GM19328 (cell line): ENCODE measurements around the gene TNNC1.

ENCODE experiments used
- ATAC-seq: cut with Tn5 transposase; IDR thresholded peaks from one replicate; pipeline ENCODE4 v1.9.1; 2021; ENCODE audit warnings: mild to moderate bottlenecking, moderate library complexity; ENCODE audit not compliant: unreplicated experiment

Gene TNNC1

GRCh38 chr3:52432691-52433141 lies 21.1 kb downstream of the TNNC1 start:
- ATAC-seq, result no peak

GRCh38 chr3:52432225-52432624 lies 21.6 kb downstream of the TNNC1 start:
- ATAC-seq, result no peak

DNA sequence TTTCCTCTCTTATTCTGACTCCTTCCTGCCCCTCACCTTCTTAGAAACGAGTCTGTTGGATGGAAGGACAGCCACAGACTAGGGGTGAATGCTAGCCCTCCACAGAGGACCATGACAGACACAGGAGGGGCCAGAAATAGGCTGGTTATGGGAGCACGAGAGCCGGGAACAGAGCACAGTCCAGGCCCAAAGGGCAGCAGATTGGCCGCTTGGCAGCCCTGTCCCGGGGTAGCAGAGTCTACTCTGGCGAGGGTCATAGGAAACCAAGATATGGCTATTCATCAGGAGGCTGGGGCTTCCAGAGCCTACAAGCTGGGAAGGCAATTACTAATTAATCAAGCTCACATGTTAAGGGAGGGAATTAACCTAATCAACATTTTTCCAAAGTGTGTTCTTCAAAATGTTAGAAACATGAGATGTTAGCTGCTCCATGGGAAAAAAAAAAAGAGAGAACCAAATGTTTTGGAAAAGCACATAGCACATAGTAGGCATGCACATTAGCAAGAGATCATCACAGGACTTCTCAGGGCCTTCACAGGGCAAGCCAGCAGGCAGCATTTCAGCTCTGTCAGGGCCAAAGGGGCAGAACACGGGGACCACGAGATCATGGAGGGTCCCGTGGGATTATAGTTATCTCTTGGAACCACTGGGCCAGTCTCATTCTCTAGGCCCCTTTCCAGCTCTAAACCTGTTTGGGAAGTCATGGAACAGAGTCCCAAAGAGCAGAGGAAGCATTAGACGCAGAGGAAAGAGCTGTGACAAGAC lies 22.2 kb downstream of the TNNC1 start:
- no peak for ATAC-seq

GRCh38 chr3:52430416-52430810 lies 23.4 kb downstream of the TNNC1 start:
- ATAC-seq, result no peak

DNA sequence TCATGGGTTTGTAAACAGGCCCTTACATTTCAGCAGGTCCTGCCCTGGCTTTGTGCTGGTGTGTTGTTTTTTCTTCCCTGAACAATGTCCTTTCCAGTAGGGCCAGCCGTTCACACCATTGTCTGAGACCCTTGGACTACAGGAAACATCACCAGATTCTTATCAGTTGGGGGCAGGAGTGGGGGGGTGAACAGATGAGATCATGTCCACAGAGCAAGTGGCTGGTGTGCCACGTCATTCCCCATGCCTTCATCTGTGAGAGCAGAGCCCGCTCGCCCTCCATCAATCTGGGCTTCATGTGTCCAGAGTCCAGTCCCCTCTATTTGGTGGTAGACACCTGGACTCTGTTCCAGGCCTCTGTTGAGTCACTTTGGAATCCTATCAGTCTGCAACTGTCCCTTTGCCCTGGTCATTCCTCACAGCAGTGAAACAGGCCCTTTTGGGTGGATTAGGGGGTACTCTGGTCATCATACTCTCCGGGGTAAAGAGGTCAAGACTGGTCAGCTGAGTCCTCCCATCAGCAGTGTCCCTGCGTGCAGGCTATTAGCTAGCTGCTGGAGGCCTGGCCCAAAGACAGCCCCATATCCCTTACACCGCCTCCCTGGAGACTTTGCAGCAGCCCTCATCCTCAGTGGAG lies 23.9 kb downstream of the TNNC1 start:
- no peak for ATAC-seq

DNA sequence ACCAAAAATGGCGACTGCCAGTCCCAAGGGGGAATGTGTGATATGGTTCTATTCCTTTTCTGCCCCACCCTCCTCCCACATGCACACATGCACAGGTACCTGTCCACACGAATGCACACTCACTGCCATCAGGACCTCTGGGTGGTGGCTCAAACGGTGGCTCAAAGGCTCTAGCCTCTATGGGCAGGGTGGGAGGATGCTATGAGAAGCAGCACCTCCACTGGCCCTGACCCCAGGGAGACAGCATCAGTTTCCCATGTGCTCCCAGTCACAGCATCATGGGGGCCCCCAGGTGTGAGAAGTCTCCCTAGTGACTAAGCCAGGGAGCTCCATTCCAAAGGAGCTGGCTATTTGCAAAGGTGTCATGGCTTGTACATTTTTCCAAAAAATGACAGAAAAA lies 24.8 kb downstream of the TNNC1 start:
- no peak for ATAC-seq

DNA sequence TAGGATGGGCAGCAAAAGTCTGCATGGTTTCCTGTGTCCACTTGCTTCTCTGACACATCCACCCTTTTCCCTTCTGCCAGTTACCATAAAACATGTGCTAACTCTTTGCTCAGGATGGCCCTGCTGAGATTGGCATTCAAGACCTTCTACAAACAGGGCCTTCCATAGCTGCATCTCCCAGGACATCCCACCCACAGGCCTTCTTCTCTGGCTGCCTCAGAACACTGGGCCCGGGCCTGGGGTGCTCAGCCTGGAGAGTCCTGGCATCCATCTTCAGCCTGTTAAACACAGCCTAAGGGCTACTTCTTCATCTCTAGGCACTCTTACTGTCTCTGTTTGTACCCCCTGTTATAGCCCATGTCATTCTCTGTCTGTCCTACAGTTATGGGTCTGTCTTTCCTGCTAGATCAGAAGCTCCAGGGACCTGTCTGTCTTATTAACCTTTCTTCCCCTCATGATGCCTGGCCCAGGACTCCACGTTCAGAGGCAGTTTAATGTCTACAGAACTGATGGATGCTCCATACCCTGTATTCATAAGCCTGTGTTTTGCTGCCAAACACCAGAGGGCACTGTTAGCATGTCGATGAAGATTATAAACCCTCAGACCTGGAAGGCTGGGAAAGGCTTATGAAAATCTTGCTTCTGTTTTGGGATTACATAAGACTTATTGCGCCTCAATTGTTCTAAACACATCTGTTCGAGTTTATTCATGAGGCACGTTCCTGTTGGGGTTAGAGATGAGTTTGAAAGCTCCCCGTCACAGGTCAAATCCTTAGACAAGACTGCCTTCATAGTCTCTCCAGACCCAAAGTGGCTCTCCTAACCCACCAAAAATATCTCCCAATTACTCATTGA lies 25.5 kb downstream of the TNNC1 start:
- no peak for ATAC-seq

GRCh38 chr3:52423173-52423572 lies 30.7 kb downstream of the TNNC1 start:
- ATAC-seq, result no peak

DNA sequence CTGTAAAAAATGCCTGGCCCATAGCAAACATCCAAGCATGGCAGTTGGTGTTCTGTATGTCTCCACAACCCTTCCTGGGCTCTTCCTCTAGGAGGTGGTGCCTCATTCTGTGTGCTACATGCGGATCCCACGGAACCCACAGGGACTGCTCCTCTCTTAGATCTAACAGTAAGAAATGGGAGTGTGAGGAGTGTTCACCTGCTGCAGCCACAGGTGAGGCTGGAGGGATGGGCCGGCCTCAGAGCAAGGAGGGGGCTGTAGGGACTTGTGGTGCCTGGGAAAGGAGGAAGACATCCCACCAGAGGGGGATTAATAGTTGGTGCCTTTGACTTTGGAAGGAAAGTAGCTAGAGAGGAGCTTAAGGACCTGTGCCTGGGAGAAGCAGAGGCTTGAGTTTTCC lies 31.2 kb downstream of the TNNC1 start:
- ATAC-seq, result no peak

DNA sequence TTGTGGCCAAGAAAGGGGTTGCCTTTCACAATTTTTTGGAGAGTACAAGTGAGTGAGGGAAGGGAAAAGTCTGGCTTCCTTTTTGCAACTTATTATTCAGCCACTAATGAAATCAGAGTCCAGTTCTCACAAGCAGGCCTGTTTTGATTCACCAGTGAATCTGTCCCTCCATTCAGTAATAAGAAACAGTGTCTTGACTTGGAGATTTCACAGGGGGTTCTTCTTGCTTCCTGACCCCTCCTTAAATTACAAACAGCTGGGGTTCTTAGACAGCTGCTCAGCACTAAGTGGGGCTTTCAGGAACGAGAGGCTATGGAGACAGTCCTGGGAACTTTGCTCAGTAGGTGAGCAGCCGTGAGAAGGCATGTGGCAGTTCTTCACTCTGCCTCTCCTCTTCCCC lies 33.5 kb downstream of the TNNC1 start:
- ATAC-seq, result no peak

- no peak for ATAC-seq
Observed at GRCh38 chr3:52415800-52416199, 38.0 kb downstream of the TNNC1 start.

DNA sequence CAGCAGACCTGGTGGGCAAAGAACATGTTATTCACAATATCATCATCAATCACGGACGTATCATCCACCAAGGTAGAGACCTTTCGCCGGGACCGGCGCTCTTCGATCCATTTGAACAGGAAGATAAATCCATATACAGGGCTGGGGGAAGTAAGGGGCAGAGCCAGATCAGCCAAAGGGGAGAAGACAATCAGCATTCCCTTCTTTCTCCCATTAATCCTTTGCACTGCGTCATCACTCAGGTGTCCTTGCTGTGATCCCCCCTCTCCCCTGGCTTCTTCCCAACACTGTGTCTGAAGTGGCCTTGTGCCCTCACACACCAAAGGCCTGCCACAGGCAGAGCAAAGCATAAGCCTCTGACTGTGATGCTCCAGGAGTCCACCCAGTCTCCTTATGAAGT lies 45.4 kb downstream of the TNNC1 start:
- ATAC-seq, result no peak

GRCh38 chr3:52407779-52408178 lies 46.1 kb downstream of the TNNC1 start:
- no peak for ATAC-seq

GRCh38 chr3:52406791-52407510 lies 46.9 kb downstream of the TNNC1 start:
- ATAC-seq, result no peak

DNA sequence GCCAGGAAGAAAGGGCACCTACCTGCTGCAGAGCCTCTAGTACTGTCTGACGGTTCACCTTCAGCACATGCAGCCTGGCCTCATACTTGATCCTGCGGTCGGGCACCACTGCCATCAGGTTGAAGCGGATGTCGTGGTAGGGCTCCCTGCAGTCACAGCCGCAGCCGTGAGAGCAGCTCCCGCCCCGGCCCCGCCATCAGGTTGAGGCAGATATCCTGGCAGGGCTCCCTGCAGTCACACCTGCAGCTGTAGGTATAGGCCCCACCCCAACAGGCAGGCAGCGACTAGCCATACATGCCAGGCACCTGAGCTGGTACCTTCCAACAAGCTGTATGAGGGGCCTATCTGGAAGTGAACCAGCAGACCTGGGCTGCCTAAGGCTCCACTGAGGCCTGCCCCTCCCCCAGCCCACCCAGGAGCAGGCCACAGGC lies 47.6 kb downstream of the TNNC1 start:
- no peak for ATAC-seq

DNA sequence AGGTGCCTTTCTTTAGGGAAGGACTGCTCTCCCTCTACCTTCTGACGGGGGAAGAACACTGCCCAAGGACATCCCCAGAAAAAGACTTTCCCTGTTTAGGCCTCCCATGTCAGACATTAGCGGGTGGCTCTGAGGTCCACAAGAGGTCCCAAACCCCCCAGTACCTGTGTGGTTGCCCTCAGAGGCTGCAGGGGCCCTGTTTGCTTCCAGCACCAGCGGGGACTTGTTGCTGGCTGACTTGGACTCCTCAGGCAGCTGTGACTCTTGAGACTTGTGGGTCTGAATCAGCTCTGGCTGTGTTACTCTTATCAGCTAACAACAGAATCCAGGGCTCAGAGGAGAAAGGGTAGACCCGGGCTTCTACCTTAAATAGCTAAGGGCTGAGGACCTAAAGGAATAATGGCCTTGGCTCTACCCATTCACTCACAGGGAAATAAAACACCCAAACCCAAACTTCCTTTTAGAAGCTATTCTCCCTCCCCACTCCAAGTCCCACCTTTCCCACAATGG lies 48.2 kb downstream of the TNNC1 start:
- ATAC-seq, result no peak

- no peak for ATAC-seq
Observed at GRCh38 chr3:52405066-52405465, 48.8 kb downstream of the TNNC1 start.

DNA sequence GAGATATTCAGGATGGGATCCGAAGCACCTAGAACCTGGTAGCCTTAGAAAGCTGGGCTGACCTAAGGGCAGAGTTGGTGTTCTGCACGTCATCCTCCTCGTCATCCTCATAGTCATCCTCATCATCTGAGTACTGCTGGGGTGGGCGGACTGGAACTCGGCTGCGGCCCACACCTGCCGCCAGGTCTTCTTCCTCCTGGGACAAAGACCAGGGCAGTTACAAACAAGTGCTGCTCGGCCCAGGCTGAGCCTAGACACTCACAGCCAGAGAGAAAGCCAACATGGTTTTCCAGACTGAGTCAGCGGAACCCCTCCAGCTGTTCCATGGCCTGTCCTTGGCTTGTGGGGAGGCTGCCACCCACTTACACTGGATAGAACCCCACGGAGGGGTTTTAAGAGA lies 49.5 kb downstream of the TNNC1 start:
- no peak for ATAC-seq

DNA sequence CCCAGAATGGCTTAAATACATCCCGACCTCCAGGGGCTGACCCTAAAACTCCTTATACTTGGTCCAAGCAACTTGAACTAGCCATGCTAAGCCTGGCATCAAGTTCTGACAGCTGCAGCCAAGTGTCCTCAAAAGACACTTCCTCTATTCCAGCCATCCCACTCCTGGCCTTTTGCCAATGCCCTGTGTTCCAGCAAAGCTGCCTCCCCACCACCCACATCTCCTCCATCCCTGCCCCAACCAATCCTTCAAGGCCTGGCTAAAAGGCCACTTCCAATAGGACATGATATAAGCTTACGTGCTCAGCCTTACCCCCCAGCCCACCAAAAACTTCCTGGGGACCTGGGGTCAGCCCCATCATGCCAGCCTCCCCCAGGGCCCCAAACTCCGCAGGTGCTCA lies 49.9 kb downstream of the TNNC1 start:
- ATAC-seq, result no peak

DNA sequence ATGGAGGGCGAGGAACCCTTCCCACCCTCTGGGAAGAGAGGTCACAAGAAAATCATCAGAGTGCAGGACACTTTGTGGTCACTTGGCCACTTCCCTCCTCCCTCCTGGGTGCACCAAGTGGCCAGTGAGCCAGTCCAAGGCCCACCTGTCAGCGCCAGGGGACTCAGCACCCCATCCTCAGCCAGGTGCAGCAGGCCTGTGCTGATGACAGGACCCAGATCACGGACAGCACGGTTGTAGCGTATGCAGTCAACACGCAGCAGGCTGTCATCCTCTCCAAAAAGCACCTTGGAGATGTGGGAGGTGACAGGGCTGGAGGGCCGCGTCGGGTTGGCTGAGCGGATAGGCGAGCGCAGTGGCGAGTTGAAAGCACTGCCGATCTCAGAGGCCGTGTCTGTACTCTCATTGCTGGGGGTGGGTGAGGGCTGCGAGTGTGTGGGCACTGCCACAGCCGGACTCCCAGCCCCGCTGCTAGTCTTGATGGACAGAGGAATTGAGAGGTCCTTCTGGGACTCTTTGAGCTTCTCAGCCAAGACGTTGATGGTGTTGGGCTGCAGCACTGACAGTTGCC lies 50.5 kb downstream of the TNNC1 start:
- no peak for ATAC-seq
